T-helper 9 cell (primary cell): Measurements from ENCODE around the gene BLMH.

Experiments
- DNase-seq: peaks from one replicate; pipeline ENCODE4 v3.0.0-alpha.2; 2020
- total RNA-seq, 2 donors: gene quantifications; one replicate each; lab custom pipeline; 2026; lab: John Stamatoyannopoulos, UW

BLMH gene
- 40.1 to 77.1 reads per million in 2 donors for total RNA-seq

DNA sequence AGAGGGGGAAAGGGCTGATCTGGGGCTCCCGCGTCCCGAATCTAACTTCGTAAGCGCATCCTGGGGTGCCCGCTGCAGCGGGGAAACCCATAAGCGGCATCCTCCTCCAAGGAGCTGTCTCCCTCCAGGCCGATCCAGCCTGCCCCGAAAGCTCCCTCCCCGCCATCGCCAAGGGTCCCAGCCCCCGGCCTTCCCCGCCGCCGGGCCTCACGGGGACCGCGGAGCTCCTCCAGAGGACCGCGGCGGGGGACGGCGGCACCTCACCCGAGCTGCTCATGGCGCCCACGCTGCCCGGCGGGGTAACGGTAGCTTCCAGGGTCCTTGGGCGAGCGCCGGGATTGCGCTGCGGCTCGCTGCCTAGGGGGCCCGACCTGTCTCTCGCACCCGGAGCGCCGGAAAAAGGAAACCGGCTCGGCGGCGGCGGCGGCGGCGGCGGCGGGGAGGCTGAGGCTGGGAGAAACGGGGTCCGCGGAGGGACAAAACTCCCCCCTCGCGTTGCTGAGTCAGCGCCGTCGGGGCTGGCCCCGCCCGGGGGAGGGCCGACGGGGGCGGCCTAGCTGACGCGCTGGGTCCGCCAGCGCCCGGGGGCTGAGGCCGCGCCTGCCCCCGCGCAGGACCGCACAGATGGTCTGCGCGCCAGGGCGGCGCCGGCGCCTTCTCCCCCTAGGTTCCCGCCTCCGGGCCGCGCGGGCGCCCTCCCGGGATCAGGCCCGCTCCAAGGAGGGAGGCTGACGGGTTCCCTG lies at the start of gene BLMH:
BLMH (minus strand) TSS at position 402 of the 743 bp plus-strand sequence; CDS start at position 277, 125 bp downstream.
- peak; percentile 74 for DNase-seq

DNA sequence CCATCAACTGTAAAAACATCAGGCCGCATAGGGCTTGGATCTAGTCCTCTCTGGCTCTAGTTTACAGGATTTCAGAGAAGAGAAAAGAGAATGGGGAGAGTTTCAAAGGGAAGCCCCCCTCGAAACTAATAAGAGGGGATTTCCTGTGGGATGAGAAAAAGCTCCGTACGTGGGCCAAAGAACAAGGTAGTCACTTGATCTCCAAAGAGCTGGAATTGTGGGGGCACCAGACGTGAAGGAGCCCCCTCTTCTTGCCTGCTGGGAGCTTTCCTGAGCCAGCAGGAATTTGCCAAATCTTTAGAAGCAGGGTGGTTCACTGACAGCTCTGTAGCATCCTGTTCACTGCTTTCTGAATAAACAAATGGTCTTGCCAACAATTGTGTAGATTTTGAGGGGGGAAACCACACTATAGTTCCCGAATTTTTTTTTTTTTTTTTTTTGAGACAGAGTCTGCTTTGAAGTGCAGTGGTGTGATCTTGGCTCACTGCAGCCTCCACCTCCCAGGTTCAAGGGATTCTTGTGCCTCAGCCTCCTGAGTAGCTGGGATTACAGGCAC lies 49.1 kb upstream of the BLMH start:
- DNase-seq: no peak

GRCh38 chr17:30339086-30339485 lies 47.3 kb upstream of the BLMH start:
- DNase-seq: no peak

GRCh38 chr17:30337393-30337999 lies 45.8 kb upstream of the BLMH start:
- DNase-seq: no peak

DNA sequence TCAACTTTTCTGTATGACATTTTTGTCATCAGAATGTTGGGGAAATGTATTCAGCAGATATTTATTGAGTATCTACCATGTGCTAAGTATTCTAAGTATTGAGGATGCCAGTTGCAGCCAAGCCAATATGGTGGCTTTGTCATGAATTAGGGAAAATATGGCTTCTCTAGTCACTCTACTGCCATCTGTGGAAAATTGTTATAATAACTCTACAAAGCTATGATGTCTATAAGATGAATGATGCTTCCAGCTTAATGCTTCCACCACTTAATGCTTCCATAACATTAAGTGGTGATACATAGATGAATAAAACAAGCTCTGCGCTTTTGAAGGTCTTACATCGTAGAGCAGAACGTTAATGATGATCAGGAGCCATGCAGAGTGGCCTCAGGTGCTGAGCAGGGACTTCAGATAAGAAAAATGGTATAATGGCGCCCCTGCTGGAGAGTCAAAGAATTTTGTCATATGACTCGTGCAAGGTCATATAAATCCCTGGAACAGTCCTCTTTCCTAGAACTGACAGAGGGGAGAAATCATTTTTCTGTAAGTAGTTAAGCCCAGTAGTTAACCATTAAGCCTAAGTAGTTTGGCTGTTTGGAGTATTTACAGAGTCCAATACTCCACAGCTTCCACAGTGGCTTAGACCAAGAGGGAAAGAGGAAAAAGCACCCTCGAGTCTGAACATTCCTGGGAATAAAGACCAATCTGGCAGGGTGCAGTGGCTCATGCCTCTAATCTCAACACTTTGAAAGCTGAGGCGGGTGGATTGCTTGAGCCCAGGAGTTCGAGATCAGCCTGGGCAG lies 44.8 kb upstream of the BLMH start:
- DNase-seq: peak; percentile 58

DNA sequence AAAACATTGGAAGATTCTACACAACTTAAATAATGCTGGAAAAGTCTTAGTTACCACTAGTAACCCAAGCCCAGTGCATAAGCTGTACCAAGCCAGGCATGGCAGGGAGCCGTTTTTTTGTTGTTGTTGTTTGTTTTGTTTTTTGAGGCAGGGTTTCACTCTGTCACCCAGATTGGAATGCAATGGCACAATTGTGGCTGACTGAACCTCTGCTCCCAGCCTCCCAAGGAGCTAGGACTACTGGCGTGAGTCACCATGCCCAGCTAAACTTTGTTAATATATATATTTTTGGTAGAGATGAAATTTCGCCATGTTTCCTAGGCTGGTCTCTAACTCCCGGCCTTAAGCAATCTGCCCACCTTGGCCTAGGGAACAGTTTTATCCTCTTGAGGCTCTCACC lies 42.7 kb upstream of the BLMH start:
- DNase-seq: no peak

DNA sequence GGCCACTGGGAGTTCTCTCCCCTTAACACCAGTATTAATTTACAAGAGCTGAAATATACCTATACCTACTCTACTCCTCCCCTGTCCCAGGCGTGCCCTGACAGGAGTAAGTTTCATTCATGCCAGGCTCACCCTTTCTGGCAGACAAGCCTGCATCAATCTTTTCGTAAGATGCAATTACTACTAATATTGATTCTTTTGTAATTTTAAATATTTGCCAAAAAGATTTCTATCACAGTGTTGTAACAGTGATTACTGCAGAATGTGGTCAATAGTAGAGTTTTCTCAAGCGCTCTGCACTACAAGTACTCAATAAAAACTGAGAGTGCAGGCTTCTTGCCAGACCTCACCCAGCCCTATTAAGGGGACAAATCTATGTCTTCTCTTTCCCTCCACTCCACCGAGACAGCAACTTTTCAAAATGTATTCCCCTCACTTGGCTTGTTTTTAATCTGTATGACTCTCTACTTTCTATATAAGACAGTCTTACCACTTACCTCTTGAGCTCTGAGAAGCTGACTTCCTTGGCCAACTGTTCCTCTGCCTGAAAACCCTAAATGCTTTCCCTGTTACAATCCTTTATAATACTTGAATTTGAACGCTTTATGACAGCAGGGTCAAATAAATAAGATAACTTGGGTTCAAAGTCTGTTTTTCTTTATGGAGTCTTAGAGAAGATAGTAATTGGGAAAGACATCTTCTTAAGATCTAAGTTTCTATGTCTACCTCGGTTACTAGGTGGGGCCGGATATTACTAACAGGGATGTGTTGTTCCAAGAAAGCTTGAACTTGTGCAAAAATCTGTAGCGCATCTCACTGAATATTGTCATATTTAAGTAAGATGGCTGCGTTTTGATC lies 42.0 kb upstream of the BLMH start, which contains the start of gene TMIGD1:
TMIGD1 (minus strand) TSS at position 555 of the 858 bp plus-strand sequence. CDS start 1,924 bp downstream, outside the sequence.
- no peak for DNase-seq

- DNase-seq: peak; percentile 31
Observed at GRCh38 chr17:30332057-30332542, 40.4 kb upstream of the BLMH start.

- DNase-seq: no peak
Observed at GRCh38 chr17:30326809-30327208, 35.1 kb upstream of the BLMH start.

DNA sequence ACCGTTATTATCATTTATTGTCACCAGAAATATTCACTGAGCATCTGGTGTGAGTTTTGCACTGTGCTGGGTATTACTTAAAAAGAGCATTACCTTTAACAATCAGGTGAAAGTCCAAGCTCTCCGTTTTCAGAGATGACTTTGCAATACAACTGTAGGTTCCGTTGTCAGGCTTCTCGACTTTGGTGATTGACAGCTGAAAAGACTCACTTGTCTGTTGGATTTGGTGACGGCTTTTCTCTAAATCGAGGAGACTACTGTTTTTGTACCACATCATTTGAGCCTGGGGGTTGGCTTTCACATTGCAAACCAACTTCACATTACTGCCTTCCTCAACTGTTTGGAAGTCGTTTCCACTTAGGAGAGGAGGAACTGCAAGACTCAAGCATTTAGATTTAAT lies 33.0 kb upstream of the BLMH start:
- no peak for DNase-seq

GRCh38 chr17:30323895-30324319 lies 32.2 kb upstream of the BLMH start:
- DNase-seq: peak; percentile 19

DNA sequence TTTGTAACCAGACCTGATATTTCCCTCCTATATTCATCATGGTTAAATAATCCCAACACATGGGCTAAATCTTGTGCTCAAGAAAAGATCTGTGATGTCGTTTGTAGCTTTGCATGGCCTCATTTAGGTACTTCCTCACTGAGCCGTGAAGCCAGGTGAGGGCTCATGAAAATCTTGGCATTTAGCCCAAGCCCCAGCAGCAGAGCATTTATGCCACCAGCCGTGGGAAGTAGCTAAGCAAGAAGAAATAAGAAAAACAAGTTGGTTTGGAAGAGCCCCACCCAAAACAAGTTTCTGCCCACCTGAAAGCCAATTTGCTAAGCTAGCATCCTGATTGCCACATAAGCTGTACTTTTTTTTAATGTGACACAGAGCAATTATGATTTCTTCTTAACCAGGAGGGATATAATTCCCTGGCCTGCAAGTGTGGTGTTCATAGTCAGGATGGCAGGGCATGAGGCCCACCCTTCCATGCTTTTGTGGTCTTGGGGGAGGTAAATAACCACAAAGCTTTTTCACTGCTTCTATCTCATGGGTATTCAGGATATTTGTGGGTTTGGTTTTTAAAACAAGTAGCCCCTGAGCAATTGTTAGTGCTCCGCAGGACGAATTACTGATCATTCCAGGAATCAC lies 31.6 kb upstream of the BLMH start:
- peak; percentile 35 for DNase-seq

- no peak for DNase-seq
Observed at GRCh38 chr17:30321314-30321713, 29.6 kb upstream of the BLMH start.

GRCh38 chr17:30318155-30318554 lies 26.4 kb upstream of the BLMH start:
- no peak for DNase-seq

DNA sequence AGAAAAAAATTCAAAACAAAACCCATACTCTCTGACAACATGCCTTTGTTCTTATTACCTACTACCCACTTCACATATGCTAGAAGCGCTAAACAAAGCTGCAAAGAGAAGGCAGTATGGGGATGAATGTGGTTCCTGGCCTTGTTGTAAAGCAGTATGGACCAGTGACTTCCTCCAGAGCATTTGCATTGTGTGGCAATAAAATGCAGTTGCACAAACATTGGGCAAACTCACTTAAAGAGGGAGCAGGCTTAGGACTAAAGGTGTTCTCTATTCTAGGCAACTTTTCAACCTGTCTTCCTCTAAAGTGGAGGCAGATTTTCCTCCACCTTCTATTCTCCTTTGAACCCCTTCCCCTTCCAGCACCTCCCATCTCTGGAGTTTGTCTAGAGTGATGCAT lies 25.0 kb upstream of the BLMH start:
- no peak for DNase-seq

DNA sequence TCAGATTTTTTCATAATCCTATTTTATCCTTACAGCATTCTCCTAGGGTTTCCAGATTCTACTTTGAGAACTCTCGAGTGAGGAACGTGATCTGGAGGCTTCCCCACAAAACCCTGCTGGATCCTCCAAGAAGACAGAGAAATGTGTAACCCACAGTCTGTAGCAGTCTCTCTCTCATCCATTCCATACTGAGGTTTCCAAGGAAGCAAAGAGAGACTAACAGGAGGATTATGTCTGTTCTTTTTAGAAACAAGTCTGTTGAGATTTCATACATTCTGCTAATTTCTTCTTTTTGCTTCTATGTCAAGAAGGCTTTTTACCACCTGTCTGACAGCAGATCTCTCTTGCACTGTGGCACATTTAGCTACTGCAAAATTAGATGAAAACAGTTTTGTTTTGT lies 23.4 kb upstream of the BLMH start:
- DNase-seq: no peak

DNA sequence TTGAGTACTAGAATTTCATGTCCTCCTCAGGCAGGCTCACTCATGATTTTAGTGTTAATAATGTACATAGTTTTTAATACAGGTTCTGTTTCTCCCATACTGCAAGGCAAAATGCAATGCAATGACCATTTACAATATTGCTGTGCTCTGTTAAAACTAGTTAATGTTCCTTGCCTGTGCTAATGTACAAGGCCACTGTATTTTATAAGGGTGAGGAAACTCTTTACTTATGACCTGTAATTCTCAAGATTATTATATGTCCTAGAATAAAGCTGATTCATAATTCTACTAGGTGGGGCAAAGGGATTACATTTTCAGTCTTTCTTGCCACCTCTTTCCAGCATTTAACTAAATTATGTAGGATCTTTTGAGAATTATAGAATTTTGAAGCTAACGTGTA lies 22.7 kb upstream of the BLMH start:
- no peak for DNase-seq

DNA sequence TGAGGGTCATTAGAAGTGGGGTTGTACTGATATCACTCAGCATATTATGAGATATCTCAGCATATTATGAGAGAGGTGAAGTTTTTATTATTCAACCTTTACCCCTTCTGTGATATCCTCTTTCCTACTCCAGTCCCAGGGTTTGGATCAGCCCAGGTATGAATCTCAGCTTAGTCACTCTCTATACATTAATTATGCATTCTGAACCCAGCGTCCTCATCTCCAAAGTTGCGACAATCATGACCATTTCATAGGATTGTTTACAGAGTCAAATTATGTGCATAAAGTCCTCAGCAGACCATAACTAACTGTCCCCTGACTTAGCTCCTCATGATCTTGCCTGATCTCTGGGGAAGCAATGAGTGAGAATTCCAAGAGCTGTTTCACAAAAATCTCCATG lies 20.5 kb upstream of the BLMH start:
- no peak for DNase-seq

- no peak for DNase-seq
Observed at GRCh38 chr17:30310562-30310961, 18.8 kb upstream of the BLMH start.

- no peak for DNase-seq
Observed at GRCh38 chr17:30309591-30309990, 17.8 kb upstream of the BLMH start.

GRCh38 chr17:30308406-30308805 lies 16.7 kb upstream of the BLMH start:
- no peak for DNase-seq

DNA sequence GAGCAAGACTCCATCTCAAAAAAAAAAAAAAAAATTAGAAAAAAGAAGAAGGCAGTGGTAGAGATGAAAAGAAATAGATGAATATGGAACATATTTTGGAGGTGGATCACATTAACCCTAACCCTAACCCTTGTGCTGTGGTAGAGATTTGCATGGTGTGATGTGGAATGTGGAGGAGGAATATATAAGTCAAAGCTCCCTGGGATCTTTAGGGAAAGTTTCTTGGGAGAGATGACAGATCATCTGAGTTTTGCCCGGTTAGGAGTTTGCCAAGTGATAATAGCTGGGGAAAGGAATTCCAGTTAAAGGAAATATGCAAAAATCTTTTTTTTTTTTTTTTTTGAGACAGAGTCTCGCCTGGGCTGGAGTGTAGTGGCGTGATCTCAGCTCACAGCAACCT lies 13.0 kb upstream of the BLMH start:
- DNase-seq: no peak
